ENCODE measurements around the gene RYR2. TPM values are rescaled to one million over a fixed set of nuclear protein-coding genes. Genes with fewer than 3 reads are reported as not detected.

Gene RYR2
- total and polyA plus RNA-seq, 2 donors (not counting 1 experiment from before 2014, with no cell fraction given) = not detected

DNA sequence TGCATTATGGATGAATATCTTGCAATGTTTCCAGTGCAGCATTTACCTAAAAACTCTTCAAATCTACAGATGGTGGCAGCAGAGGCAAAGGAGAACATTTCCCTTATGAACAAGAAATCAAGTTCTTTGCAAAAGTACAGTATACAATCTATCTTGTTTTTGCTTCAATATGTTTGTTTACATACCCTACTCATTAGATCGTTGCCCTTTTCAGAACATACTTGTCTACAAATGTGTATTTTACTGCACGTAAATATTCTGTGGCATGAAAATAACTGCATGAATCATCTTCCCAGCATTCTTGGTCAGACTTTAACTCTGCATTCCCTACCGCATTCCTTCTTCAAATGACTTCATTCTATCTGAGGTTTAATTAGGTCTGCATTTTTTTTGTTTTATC is 636.0 kb downstream of the RYR2 start:
- Histone ChIP-seq H3K27me3 (replicated peaks in 1 of 4; ENCODE audit: control extremely low read depth in 1 of 4, control insufficient read depth in 3 of 4, insufficient read depth in 4 of 4, low read length in 3 of 4) (no peaks in the 10 kb centered on the region), H4K20me1 (ENCODE audit: control insufficient read depth, insufficient read depth, low read length, poor library complexity, severe bottlenecking) (no peaks in the 10 kb centered on the region), H3K36me3 (replicated peaks in 1 of 2; ENCODE audit: control extremely low read depth in 1 of 2, control insufficient read depth in 1 of 2, extremely low read depth in 1 of 2, insufficient read depth in 2 of 2, low read length in 1 of 2) (no peaks in the 10 kb centered on the region), H3K79me2 (ENCODE audit: control insufficient read depth, insufficient read depth, low read length) (no peaks in the 10 kb centered on the region), H3K27ac (ENCODE audit: low read length in 2 of 2) (no peak overlapping the region), H3K4me3 (ENCODE audit: control extremely low read depth in 1 of 5, extremely low read depth in 1 of 5, insufficient read depth in 1 of 5, low read depth in 2 of 5, low read length in 4 of 5) (no peak overlapping the region), H3K9ac (ENCODE audit: low read length) (no peak overlapping the region), H3K4me1 (ENCODE audit: control insufficient read depth in 2 of 2, insufficient read depth in 2 of 2, low read length in 2 of 2) (no peaks in the 10 kb centered on the region), H2AFZ (ENCODE audit: insufficient read depth, low read depth, low read length, poor library complexity, severe bottlenecking) (no peak overlapping the region), H3K4me2 (replicated peaks; ENCODE audit: low read depth, low read length, poor library complexity, severe bottlenecking) (no peak overlapping the region), H3K9me3 (ENCODE audit: control extremely low read depth in 1 of 3, control insufficient read depth in 2 of 3, insufficient read depth in 1 of 3, low read length in 2 of 3) (no peaks in the 10 kb centered on the region)
- intact Hi-C loops (cut with micrococcal nuclease) = no loop called here
- H3K9me3 Mint-ChIP-seq (ENCODE audit: insufficient read depth) = no peaks in the 10 kb centered on the region
- no peak for ATAC-seq (ENCODE audit: low read depth)
- no peaks in the 10 kb centered on the region for H3K27me3 Mint-ChIP-seq
- WGBS (ENCODE audit: insufficient coverage) = no CpG with 5 or more reads among the region's 3 CpGs
- no peak for TF ChIP-seq CTCF (IDR thresholded peaks at IDR 0.05)
- no peak for TF ChIP-seq EZH2 (IDR thresholded peaks at IDR 0.05; ENCODE audit: borderline replicate concordance, insufficient read depth, low read depth, low read length, poor library complexity, severe bottlenecking)
- ChIA-PET CTCF (no interaction called here), POLR2A (no interaction called here)
- H3K4me3 Mint-ChIP-seq = no peak overlapping the region
- DNase-seq = no peak
- H3K27ac Mint-ChIP-seq = no peak overlapping the region
- no peaks in the 10 kb centered on the region for H3K4me1 Mint-ChIP-seq

DNA sequence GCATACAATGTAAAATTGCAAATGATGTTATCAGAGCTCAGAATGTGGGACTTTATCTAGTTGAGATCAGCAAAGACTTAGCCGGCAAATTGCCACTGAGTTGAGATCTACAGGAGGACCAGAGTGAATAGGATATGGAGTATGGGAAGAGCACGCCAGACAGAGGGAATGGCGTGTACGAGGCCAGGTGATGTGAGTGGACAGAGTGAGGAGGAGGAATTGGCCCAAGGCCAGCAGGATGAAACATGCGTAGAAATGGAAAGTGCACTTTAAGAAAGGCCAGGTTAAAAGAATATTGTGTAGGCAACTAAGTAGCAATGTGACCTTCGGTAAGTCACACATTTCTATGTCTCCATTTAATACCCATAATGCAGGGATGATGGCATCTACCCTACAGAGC is 637.7 kb downstream of the RYR2 start:
- WGBS (ENCODE audit: insufficient coverage) = 98% methylated on average over 4 of the region's 6 CpGs
- H3K27ac ChIP-seq (ENCODE audit: low read length in 2 of 2) = no peak overlapping the region
- CTCF ChIA-PET = no interaction called here
- H3K4me3 ChIP-seq (ENCODE audit: control extremely low read depth in 1 of 5, extremely low read depth in 1 of 5, insufficient read depth in 1 of 5, low read depth in 2 of 5, low read length in 4 of 5) = no peak overlapping the region
- no peak overlapping the region for H2AFZ ChIP-seq (ENCODE audit: insufficient read depth, low read depth, low read length, poor library complexity, severe bottlenecking)
- no peaks in the 10 kb centered on the region for H3K27me3 ChIP-seq (replicated peaks in 1 of 4; ENCODE audit: control extremely low read depth in 1 of 4, control insufficient read depth in 3 of 4, insufficient read depth in 4 of 4, low read length in 3 of 4)
- no peaks in the 10 kb centered on the region for H4K20me1 ChIP-seq (ENCODE audit: control insufficient read depth, insufficient read depth, low read length, poor library complexity, severe bottlenecking)
- Mint-ChIP-seq H3K4me1 (no peaks in the 10 kb centered on the region), H3K4me3 (no peak overlapping the region), H3K9me3 (ENCODE audit: insufficient read depth) (peaks cover 2% of the 10 kb centered on the region), H3K27me3 (no peaks in the 10 kb centered on the region), H3K27ac (no peak overlapping the region)
- POLR2A ChIA-PET = no interaction called here
- intact Hi-C loops (cut with micrococcal nuclease) = no loop called here
- H3K4me1 ChIP-seq (ENCODE audit: control insufficient read depth in 2 of 2, insufficient read depth in 2 of 2, low read length in 2 of 2) = no peaks in the 10 kb centered on the region
- no peak overlapping the region for H3K9ac ChIP-seq (ENCODE audit: low read length)
- H3K36me3 ChIP-seq (replicated peaks in 1 of 2; ENCODE audit: control extremely low read depth in 1 of 2, control insufficient read depth in 1 of 2, extremely low read depth in 1 of 2, insufficient read depth in 2 of 2, low read length in 1 of 2) = no peaks in the 10 kb centered on the region
- no peaks in the 10 kb centered on the region for H3K79me2 ChIP-seq (ENCODE audit: control insufficient read depth, insufficient read depth, low read length)
- H3K4me2 ChIP-seq (replicated peaks; ENCODE audit: low read depth, low read length, poor library complexity, severe bottlenecking) = no peak overlapping the region
- TF ChIP-seq EZH2 (IDR thresholded peaks at IDR 0.05; ENCODE audit: borderline replicate concordance, insufficient read depth, low read depth, low read length, poor library complexity, severe bottlenecking) (no peak), CTCF (IDR thresholded peaks at IDR 0.05) (no peak)
- DNase-seq (no peak), ATAC-seq (ENCODE audit: low read depth) (no peak)
- no peaks in the 10 kb centered on the region for H3K9me3 ChIP-seq (ENCODE audit: control extremely low read depth in 1 of 3, control insufficient read depth in 2 of 3, insufficient read depth in 1 of 3, low read length in 2 of 3)
